HepG2 (cell line): Measurements from ENCODE around the gene LRSAM1. TPM values are rescaled to one million over a fixed set of nuclear protein-coding genes. Genes with fewer than 3 reads are reported as not detected.
A peak's percentile ranks its signal among the peaks of the same experiment; 100 is the strongest.

ENCODE experiments used
- HNF4A ChIP-seq: sonication (generic); formaldehyde crosslinking; IDR thresholded peaks from 2 replicates; pipeline ENCODE4 v1.4.0; 2020; ENCODE audit warnings: missing genetic modification reagents
- MBD4 ChIP-seq: IDR thresholded peaks from 2 replicates; pipeline ENCODE4 v1.6.1; 2012; ENCODE audit warnings: low read length, inconsistent platforms, borderline replicate concordance
- POGZ ChIP-seq: sonication (generic); formaldehyde crosslinking; IDR thresholded peaks from 2 replicates; pipeline ENCODE4 v1.4.0; 2020; ENCODE audit warnings: mild to moderate bottlenecking, missing genetic modification reagents
- RAD51 ChIP-seq: fragments of 450-650 bp; IDR thresholded peaks from 2 replicates; pipeline ENCODE4 v1.6.1; 2016; ENCODE audit warnings: borderline replicate concordance
- RFXANK ChIP-seq: IDR thresholded peaks from 2 replicates; pipeline ENCODE4 v1.6.1; 2016
- SRSF9 ChIP-seq: fragments of 200-400 bp; formaldehyde crosslinking; IDR thresholded peaks from 2 replicates; pipeline ENCODE4 v1.6.1; 2018; ENCODE audit warnings: borderline replicate concordance, mild to moderate bottlenecking, low read depth, low read length; ENCODE audit not compliant: insufficient read depth, poor library complexity, severe bottlenecking
- TSC22D2 ChIP-seq: sonication (generic); formaldehyde crosslinking; IDR thresholded peaks from 2 replicates; pipeline ENCODE4 v1.5.1; 2020; ENCODE audit warnings: missing genetic modification reagents, mild to moderate bottlenecking, borderline replicate concordance
- ZNF570 ChIP-seq: sonication (generic); formaldehyde crosslinking; IDR thresholded peaks from 2 replicates; pipeline ENCODE4 v1.4.0; 2020; ENCODE audit warnings: mild to moderate bottlenecking, missing genetic modification reagents, borderline replicate concordance
- ZNF616 ChIP-seq: sonication (generic); formaldehyde crosslinking; IDR thresholded peaks from 2 replicates; pipeline ENCODE4 v1.5.0; 2020; ENCODE audit warnings: low read depth, mild to moderate bottlenecking, missing genetic modification reagents
- ZNF790 ChIP-seq: sonication (generic); formaldehyde crosslinking; IDR thresholded peaks from 2 replicates; pipeline ENCODE4 v1.8.0; 2022; ENCODE audit warnings: missing genetic modification reagents, mild to moderate bottlenecking, borderline replicate concordance
- ZSCAN30 ChIP-seq: sonication (generic); formaldehyde crosslinking; IDR thresholded peaks from 2 replicates; pipeline ENCODE4 v1.5.0; 2020; ENCODE audit warnings: mild to moderate bottlenecking, missing genetic modification reagents
- polyA plus RNA-seq, 8 experiments: library from polyadenylated mRNA; depleted of rRNA in 3 of 8; stranded (reverse) in 7 of 8; unstranded in 1 of 8; fragments of >200 nt; fragmentation: Illumina TruSeq in 4 of 8; extraction: Trizol in 4 of 8; gene quantifications; 2 replicates each; pipeline versions ENCODE4 v1.2.1 to v1.2.3, GENCODE V29; 2011 to 2016; ENCODE audit warnings: low read depth in 4 of 8, missing spikeins in 1 of 8, mixed read lengths in 1 of 8; ENCODE audit not compliant: insufficient read depth in 1 of 8
- total RNA-seq, 5 experiments: library from RNA; depleted of rRNA; stranded (reverse); fragments of >200 nt; fragmentation: Illumina TruSeq; extraction: Trizol; gene quantifications; 2 replicates each; pipeline ENCODE4 v1.2.3, GENCODE V29; 2016; ENCODE audit warnings: low read depth in 1 of 5
- TF ChIP-seq, protein P1 (sequence below): sonication (generic); formaldehyde crosslinking; conservative IDR thresholded peaks from 2 replicates; pipeline ENCODE4 v1.4.0; 2020; ENCODE audit warnings: missing genetic modification reagents
- TF ChIP-seq, protein P2 (sequence below): sonication (generic); formaldehyde crosslinking; IDR thresholded peaks from 2 replicates; pipeline ENCODE4 v1.5.0; 2020; ENCODE audit warnings: missing genetic modification reagents
- TF ChIP-seq, protein P3 (sequence below): sonication (generic); formaldehyde crosslinking; IDR thresholded peaks from 2 replicates; pipeline ENCODE4 v1.4.0; 2020; ENCODE audit warnings: mild to moderate bottlenecking, missing genetic modification reagents
- TF ChIP-seq, protein P4 (sequence below): IDR thresholded peaks from 2 replicates; pipeline ENCODE4 v1.6.1; 2016; ENCODE audit warnings: missing genetic modification reagents, missing compliant biosample characterization
- TF ChIP-seq, protein P5 (sequence below): sonication (generic); formaldehyde crosslinking; IDR thresholded peaks from 2 replicates; pipeline ENCODE4 v1.8.0; 2022; ENCODE audit warnings: mild to moderate bottlenecking, missing genetic modification reagents, borderline replicate concordance
- TF ChIP-seq, protein P6 (sequence below): IDR thresholded peaks from 2 replicates; pipeline ENCODE4 v1.6.1; 2012; ENCODE audit warnings: low read length, improper control_type of control experiment

LRSAM1 gene
- total and polyA plus RNA-seq, 2 of the 13 experiments (the other 11 are each of a cell fraction or from before 2014, with no cell fraction given) = 8.7 to 10.2 TPM

DNA sequence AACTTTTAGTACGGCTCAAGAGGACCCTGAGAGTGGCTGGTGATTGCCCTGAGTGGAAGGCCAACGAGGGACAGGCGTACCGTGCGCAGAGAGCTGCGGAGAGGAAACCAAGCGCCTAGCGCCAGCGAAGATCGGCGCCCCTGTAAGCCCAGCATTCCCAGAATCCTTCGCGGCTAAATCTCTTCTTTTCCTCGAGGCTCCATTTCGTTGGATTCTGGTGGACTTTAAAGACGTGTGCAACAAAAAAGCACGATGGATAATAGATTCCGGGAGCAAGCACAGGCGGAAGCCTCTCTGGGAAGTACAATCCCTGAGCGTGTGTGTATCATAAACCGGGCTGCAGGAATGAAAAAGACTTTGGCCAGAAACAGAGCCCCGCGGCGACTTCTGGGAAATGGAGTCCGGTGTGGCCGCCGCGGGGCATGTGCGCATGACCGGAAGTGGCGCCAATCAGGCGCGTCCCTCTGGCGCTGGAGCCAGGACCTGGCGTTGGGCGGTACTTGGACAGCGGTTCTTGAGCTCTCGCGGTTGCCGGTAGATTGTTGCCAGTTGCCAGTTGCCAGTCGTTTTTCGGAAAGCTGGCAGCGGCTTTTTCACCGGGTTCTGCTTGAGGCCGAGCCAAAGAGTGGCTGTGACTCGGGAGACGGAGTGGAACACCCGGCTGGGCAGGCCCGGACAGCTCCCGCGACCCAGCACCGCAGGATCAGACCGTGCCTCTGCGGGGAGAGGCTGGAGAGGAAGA is 27.2 kb upstream of the LRSAM1 start, which contains the start of gene ZNF79 (continued):
- TF ChIP-seq, protein P1, sequence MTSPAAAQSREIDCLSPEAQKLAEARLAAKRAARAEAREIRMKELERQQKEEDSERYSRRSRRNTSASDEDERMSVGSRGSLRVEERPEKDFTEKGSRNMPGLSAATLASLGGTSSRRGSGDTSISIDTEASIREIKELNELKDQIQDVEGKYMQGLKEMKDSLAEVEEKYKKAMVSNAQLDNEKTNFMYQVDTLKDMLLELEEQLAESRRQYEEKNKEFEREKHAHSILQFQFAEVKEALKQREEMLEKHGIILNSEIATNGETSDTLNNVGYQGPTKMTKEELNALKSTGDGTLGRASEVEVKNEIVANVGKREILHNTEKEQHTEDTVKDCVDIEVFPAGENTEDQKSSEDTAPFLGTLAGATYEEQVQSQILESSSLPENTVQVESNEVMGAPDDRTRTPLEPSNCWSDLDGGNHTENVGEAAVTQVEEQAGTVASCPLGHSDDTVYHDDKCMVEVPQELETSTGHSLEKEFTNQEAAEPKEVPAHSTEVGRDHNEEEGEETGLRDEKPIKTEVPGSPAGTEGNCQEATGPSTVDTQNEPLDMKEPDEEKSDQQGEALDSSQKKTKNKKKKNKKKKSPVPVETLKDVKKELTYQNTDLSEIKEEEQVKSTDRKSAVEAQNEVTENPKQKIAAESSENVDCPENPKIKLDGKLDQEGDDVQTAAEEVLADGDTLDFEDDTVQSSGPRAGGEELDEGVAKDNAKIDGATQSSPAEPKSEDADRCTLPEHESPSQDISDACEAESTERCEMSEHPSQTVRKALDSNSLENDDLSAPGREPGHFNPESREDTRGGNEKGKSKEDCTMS = no peak
- TF ChIP-seq POGZ (peak; percentile 36; the same call in 1 of the 2 replicates), RAD51 (no peak), TSC22D2 (no peak), ZNF790 (CRISPR knock-in tag) (no peak), ZNF570 (CRISPR knock-in tag) (no peak), HNF4A (CRISPR knock-in tag) (no peak), SRSF9 (no peak), ZNF616 (CRISPR knock-in tag) (0 out of 2 replicates have a peak, but pooled peaks have one; percentile 17), ZSCAN30 (CRISPR knock-in tag) (no peak), RFXANK (no peak), MBD4 (no peak)
- TF ChIP-seq, protein P2, sequence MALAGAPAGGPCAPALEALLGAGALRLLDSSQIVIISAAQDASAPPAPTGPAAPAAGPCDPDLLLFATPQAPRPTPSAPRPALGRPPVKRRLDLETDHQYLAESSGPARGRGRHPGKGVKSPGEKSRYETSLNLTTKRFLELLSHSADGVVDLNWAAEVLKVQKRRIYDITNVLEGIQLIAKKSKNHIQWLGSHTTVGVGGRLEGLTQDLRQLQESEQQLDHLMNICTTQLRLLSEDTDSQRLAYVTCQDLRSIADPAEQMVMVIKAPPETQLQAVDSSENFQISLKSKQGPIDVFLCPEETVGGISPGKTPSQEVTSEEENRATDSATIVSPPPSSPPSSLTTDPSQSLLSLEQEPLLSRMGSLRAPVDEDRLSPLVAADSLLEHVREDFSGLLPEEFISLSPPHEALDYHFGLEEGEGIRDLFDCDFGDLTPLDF = peak; percentile 78; the same call in 1 of the 2 replicates
- TF ChIP-seq, protein P3, sequence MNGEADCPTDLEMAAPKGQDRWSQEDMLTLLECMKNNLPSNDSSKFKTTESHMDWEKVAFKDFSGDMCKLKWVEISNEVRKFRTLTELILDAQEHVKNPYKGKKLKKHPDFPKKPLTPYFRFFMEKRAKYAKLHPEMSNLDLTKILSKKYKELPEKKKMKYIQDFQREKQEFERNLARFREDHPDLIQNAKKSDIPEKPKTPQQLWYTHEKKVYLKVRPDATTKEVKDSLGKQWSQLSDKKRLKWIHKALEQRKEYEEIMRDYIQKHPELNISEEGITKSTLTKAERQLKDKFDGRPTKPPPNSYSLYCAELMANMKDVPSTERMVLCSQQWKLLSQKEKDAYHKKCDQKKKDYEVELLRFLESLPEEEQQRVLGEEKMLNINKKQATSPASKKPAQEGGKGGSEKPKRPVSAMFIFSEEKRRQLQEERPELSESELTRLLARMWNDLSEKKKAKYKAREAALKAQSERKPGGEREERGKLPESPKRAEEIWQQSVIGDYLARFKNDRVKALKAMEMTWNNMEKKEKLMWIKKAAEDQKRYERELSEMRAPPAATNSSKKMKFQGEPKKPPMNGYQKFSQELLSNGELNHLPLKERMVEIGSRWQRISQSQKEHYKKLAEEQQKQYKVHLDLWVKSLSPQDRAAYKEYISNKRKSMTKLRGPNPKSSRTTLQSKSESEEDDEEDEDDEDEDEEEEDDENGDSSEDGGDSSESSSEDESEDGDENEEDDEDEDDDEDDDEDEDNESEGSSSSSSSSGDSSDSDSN = peak; percentile 78
- TF ChIP-seq, protein P4, sequence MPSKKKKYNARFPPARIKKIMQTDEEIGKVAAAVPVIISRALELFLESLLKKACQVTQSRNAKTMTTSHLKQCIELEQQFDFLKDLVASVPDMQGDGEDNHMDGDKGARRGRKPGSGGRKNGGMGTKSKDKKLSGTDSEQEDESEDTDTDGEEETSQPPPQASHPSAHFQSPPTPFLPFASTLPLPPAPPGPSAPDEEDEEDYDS (CRISPR knock-in tag) = peak; percentile 64
- TF ChIP-seq, protein P5, sequence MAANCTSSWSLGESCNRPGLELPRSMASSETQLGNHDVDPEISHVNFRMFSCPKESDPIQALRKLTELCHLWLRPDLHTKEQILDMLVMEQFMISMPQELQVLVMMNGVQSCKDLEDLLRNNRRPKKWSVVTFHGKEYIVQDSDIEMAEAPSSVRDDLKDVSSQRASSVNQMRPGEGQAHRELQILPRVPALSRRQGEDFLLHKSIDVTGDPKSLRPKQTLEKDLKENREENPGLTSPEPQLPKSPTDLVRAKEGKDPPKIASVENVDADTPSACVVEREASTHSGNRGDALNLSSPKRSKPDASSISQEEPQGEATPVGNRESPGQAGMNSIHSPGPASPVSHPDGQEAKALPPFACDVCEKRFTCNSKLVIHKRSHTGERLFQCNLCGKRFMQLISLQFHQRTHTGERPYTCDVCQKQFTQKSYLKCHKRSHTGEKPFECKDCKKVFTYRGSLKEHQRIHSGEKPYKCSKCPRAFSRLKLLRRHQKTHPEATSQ (CRISPR knock-in tag) = no peak
- TF ChIP-seq, protein P6, sequence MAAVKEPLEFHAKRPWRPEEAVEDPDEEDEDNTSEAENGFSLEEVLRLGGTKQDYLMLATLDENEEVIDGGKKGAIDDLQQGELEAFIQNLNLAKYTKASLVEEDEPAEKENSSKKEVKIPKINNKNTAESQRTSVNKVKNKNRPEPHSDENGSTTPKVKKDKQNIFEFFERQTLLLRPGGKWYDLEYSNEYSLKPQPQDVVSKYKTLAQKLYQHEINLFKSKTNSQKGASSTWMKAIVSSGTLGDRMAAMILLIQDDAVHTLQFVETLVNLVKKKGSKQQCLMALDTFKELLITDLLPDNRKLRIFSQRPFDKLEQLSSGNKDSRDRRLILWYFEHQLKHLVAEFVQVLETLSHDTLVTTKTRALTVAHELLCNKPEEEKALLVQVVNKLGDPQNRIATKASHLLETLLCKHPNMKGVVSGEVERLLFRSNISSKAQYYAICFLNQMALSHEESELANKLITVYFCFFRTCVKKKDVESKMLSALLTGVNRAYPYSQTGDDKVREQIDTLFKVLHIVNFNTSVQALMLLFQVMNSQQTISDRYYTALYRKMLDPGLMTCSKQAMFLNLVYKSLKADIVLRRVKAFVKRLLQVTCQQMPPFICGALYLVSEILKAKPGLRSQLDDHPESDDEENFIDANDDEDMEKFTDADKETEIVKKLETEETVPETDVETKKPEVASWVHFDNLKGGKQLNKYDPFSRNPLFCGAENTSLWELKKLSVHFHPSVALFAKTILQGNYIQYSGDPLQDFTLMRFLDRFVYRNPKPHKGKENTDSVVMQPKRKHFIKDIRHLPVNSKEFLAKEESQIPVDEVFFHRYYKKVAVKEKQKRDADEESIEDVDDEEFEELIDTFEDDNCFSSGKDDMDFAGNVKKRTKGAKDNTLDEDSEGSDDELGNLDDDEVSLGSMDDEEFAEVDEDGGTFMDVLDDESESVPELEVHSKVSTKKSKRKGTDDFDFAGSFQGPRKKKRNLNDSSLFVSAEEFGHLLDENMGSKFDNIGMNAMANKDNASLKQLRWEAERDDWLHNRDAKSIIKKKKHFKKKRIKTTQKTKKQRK = no peak
